GM12875 (cell line): ENCODE data around the gene ERVV-1.
"Not testable (repeated sequence)": the region's sequence is repeated elsewhere in the genome, so short reads cannot be mapped to it uniquely, and the experiment has no call there.

Experiments used
- H3K4me3 ChIP-seq: one replicate; pipeline ENCODE4 v1.5.1; 2011; ENCODE audit warnings: low read depth, low read length, control low read depth
- TF ChIP-seq, protein P1 (sequence below): IDR thresholded peaks from 2 replicates; pipeline ENCODE4 v1.5.1; 2011; ENCODE audit warnings: low read depth, mild to moderate bottlenecking, control low read depth, inconsistent platforms, low read length, moderate library complexity, borderline replicate concordance; ENCODE audit not compliant: insufficient read depth

Gene ERVV-1

DNA sequence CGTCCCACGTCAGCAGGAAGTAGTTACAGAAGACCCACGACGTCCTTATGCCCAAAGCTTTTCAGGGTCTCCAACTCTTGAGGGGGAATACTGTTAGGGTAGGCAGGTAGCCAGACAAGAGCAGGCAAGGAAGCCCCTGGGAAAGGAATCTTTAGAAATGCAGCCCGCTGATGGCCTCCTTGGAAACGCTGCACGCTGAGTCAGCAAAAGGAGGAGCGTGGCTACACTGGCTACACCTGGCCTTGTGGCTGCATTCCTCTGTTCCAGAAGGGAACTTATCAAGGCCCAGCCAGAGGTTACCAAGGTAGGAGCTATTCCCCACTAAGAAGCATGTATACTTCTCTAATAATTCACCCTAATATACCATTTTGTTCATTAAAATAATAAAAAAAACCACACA, 2.0 kb downstream of the ERVV-1 start:
- TF ChIP-seq, protein P1, sequence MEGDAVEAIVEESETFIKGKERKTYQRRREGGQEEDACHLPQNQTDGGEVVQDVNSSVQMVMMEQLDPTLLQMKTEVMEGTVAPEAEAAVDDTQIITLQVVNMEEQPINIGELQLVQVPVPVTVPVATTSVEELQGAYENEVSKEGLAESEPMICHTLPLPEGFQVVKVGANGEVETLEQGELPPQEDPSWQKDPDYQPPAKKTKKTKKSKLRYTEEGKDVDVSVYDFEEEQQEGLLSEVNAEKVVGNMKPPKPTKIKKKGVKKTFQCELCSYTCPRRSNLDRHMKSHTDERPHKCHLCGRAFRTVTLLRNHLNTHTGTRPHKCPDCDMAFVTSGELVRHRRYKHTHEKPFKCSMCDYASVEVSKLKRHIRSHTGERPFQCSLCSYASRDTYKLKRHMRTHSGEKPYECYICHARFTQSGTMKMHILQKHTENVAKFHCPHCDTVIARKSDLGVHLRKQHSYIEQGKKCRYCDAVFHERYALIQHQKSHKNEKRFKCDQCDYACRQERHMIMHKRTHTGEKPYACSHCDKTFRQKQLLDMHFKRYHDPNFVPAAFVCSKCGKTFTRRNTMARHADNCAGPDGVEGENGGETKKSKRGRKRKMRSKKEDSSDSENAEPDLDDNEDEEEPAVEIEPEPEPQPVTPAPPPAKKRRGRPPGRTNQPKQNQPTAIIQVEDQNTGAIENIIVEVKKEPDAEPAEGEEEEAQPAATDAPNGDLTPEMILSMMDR: no peak

DNA sequence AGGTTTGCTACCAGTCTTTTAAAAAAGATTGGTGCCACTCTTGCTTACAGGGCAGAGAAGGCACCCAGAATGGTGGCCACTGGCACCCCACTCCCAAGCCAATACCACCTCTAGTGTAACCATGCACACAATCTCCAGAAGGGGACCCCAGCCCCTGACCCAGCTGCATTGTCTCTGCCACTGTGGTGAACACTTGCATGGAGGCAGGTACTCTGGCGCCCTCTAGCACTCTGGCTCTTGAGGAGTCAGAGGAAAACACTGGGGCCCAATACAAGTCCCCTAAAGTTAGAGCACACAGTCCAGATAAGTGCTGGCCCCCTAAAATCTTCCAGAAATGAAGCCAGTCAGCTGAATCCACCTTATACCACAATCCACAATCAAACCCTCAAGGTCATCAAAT, 6.0 kb downstream of the ERVV-1 start:
- no peak overlapping the region for H3K4me3 ChIP-seq
- TF ChIP-seq, protein P1: no peak

More for the DNA sequence above, 2.0 kb downstream of the ERVV-1 start:
- no peak overlapping the region for H3K4me3 ChIP-seq

DNA sequence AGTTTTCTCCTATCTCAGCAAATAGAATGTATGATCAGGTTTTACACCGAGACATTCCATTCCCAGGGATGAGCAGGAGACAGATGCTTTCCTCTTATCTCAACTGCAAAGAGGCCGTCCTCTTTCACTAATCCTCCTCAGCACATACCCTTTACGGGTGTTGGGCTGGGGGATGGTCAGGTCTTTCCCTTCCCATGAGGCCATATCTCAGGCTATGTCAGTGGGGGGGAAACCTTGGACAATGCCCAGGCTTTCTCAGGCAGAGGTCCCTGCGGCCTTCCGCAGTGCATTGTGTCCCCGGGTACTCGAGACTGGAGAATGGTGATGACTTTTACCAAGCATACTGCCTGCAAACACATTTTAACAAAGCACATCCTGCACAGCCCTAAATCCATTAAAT, 14.6 kb downstream of the ERVV-1 start:
- H3K4me3 ChIP-seq: not testable (repeated sequence)

DNA sequence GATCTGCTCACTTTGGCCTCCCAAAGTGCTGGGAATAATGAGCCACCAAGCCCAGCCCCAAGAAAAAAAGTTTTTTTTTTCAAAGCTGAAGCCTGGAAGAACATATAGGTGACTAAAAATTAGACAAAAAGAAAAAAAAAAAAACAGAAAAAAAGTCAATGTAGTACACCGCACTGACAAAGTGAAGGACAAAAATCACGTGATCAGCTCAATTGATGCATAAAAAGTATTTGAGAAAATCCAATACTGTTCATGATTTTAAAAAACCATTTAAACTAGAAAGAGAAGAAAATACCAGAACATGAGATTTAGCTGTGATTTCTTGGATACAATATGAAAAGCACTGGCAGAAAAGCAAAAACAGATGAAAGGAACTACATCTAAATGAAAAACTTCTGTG, 20.3 kb downstream of the ERVV-1 start:
- TF ChIP-seq, protein P1: no peak
- H3K4me3 ChIP-seq: no peak overlapping the region

DNA sequence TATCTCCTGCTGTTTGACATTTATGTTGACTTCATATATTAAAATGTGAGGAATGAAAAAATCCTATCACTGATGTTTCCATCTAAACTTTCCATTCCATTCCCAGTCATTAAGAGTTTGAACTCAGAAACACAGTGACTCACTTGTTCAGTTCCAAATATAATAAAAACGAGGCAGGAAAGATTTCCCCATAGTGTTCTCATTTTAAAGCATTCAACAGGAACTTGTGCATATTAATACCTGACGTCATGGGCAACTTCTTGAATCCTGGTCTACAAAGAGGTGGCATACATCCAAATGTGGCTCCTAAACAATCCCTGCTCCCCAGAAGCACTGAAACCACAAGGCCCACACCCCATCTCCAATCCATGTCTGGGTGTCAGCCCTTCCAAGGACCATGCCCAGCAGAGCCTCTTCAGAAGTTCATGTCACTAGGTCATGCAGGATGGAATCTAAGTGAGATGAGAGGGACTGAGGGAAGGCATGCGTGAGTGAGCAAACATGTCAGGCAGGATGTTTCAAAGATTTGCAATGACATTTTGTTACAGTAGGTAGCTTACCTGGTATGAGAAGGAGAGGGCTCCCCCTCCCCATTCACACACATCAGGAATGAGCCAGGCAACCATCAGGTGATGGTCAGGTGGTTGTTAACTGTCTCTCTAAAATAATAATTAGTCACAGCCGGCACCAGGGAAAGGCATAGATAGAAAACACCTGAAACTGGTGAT, 21.4 kb downstream of the ERVV-1 start:
- no peak overlapping the region for H3K4me3 ChIP-seq
- TF ChIP-seq, protein P1: no peak

DNA sequence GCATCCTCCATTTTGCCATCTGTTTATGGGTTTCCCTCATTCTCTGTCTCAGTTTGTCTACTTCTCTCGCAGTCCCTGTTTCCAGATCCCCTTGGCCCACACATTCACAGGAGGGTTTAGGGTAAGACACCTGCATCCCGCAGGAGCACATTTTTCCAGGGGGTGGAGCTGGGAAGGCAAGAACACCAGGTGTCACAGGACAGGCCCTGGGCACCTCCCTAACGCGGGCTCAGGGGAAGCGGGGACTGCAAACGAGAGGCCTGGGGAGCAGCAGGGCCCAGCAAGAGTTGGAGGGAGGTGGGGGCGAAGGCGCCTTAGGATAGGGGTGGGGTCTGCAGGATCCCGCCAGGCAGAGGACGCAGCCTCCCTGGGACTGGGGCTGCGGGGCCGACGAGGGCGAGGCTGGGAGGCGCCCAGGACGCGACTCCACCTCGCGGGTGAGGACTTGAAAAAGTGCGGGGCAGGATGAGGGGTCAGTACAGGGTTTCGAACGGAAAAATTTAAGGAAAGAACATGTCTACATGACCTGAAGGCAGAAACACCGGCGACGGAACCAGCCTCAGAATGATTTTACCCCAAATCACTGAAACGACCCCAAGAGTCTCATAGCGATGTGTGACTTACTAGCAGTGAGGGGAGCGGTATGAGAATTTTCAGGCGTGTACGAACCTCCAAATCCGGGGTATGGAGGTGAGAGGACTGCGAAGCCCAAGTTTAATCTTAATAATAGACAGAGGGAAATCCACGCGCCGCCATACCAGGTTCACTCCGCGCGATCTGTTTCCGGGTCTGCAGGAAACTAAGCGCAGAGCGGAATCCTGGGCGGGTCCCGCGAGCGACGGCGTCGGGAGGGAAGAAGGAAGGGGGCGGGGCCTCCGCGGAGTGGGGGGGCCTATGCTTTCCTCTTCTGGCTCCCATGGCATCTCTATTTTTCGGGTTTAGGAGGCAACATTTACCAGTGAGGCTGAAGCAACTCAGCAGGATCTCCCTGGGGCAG, 23.7 kb downstream of the ERVV-1 start:
- H3K4me3 ChIP-seq: peak overlapping the region; percentile 46
- TF ChIP-seq, protein P1: no peak

DNA sequence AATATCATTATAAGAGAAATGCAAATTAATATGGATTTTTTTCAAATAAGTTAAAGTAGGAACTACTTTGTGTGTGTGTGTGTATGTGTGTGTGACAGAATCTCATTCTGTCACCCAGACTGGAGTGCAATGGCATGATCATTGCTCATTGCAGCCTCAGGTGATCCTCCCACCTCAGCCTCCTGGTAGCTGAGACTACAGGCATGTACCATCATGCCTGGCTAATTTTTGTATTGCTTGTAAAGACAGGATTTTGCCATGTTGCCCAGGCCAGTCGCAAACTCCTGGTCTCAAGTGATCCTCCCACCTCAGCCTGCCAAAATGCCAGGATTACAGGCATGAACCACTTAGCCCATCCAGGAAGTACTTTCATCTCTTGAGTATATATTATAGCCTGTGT, 27.6 kb downstream of the ERVV-1 start:
- H3K4me3 ChIP-seq: no peak overlapping the region
- TF ChIP-seq, protein P1: no peak
